Kidney (tissue), 14 donors: Measurements from ENCODE around the gene MAN1A1. TPM values are rescaled to one million over a fixed set of nuclear protein-coding genes. Genes with fewer than 3 reads are reported as not detected.

Experiments used
- DNase-seq, 5 donors: peaks; one replicate each; pipeline ENCODE4 v3.0.0-alpha.2; 2013 to 2020
- FAIRE-seq: peaks from 2 replicates; lab custom pipeline; 2012; peaks lifted over from hg19 to GRCh38; lab: Jason Lieb, UNC
- H3K27ac ChIP-seq, 2 donors: one replicate each; pipeline ENCODE4 v1.7.0; 2013; ENCODE audit warnings: low read depth in 2 of 2, low read length in 2 of 2, inconsistent platforms in 1 of 2
- H3K27me3 ChIP-seq: one replicate; pipeline ENCODE4 v1.7.1; 2013; ENCODE audit warnings: low read length, inconsistent platforms; ENCODE audit not compliant: control insufficient read depth, insufficient read depth
- H3K36me3 ChIP-seq, 3 donors: one replicate each; pipeline versions ENCODE4 v1.7.0 to v1.7.1; 2013; ENCODE audit warnings: low read length in 3 of 3, control low read depth in 1 of 3, inconsistent platforms in 1 of 3; ENCODE audit not compliant: insufficient read depth in 3 of 3, control insufficient read depth in 2 of 3
- H3K4me1 ChIP-seq, 3 donors: one replicate each; pipeline versions ENCODE4 v1.7.0 to v1.7.1; 2013; ENCODE audit warnings: low read length in 3 of 3, inconsistent platforms in 1 of 3, low read depth in 1 of 3; ENCODE audit not compliant: control insufficient read depth in 2 of 3, insufficient read depth in 2 of 3
- H3K4me3 ChIP-seq, 3 donors: one replicate each; pipeline versions ENCODE4 v1.7.0 to v1.8.1; 2013; ENCODE audit warnings: low read length in 3 of 3, control low read depth in 1 of 3, inconsistent platforms in 1 of 3
- H3K9ac ChIP-seq, 3 donors: one replicate each; pipeline versions ENCODE4 v1.7.0 to v1.7.1; 2013; ENCODE audit warnings: low read length in 3 of 3, control low read depth in 1 of 3, inconsistent platforms in 1 of 3
- H3K9me3 ChIP-seq, 3 donors: one replicate each; pipeline versions ENCODE4 v1.7.0 to v1.7.1; 2013; ENCODE audit warnings: low read length in 3 of 3, control low read depth in 1 of 3, inconsistent platforms in 1 of 3; ENCODE audit not compliant: control insufficient read depth in 2 of 3, insufficient read depth in 1 of 3
- intact Hi-C: fragments of 100-400 bp; cut with DNase I; formaldehyde crosslinking; loops from one replicate; pipeline ENCODE4 v1.11.1; 2022
- polyA plus RNA-seq: library from polyadenylated mRNA; stranded (reverse); fragments of 350-450 nt; fragmentation: Illumina TruSeq; extraction: RNeasy Lipid Tissue Mini Kit (QIAGEN cat#74804); gene quantifications from one replicate; pipeline ENCODE4 v1.2.3, GENCODE V29; 2014; ENCODE audit warnings: low read depth, low replicate concordance; ENCODE audit not compliant: insufficient read depth
- total RNA-seq: library from RNA; stranded (reverse); fragmentation: NEBNext Ultra II Directional; extraction: Animal tissue kit (Norgen Biotek cat#: 25700); gene quantifications from one replicate; pipeline ENCODE4 v1.2.1, GENCODE V29; 2021
- TF ChIP-seq, protein P1 (sequence below): IDR thresholded peaks from 3 replicates; pipeline ENCODE4 v1.5.1; 2012; ENCODE audit warnings: mild to moderate bottlenecking, moderate library complexity, borderline replicate concordance; ENCODE audit not compliant: insufficient read depth; ENCODE audit errors: extremely low read depth
- donor health status: control.
- donor health status: control.
- donor health status: control.
- donor health status: control.
- donor health status: control.
- donor health status: DM: yes; HTN: yes; CAD: no.
- donor health status: Normal renal cell carcinoma (clear cell type).

MAN1A1 gene
- total and polyA plus RNA-seq, 2 donors from 2014 or later = 30.4 to 68.5 TPM

DNA sequence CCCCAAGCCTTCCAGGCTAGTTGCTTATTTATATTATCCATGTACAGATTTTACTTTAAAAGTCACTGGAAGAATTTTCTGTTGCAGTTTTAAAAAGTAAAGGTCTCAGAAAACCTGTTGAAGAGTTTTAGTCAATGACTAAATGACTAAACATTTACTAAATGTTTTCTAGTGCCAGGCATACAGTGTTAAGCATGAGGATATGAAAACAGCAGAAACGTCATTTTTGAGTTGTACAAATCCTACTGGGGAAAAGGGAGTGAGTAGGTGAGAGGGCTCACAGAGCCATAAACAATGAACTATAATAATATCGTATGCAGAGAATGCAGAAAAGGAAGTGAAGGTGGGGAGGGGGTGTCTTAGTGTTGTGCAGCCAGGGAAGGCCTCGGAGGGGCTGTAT is 66.3 kb downstream of the MAN1A1 start:
- intact Hi-C loops = no loop called here
- Histone ChIP-seq H3K9me3 (no peaks in the 10 kb centered on the region), H3K36me3 (no peaks in the 10 kb centered on the region), H3K4me1 (peaks cover 0 to 14% (median 7%) of the 10 kb centered on the region in 3 donors), H3K9ac (peak overlapping the region in 1 of 3 donors; percentile 42), H3K4me3 (no peak overlapping the region), H3K27me3 (no peaks in the 10 kb centered on the region), H3K27ac (peak overlapping the region; percentile 59 to 80)
- FAIRE-seq = no peak
- TF ChIP-seq, protein P1, sequence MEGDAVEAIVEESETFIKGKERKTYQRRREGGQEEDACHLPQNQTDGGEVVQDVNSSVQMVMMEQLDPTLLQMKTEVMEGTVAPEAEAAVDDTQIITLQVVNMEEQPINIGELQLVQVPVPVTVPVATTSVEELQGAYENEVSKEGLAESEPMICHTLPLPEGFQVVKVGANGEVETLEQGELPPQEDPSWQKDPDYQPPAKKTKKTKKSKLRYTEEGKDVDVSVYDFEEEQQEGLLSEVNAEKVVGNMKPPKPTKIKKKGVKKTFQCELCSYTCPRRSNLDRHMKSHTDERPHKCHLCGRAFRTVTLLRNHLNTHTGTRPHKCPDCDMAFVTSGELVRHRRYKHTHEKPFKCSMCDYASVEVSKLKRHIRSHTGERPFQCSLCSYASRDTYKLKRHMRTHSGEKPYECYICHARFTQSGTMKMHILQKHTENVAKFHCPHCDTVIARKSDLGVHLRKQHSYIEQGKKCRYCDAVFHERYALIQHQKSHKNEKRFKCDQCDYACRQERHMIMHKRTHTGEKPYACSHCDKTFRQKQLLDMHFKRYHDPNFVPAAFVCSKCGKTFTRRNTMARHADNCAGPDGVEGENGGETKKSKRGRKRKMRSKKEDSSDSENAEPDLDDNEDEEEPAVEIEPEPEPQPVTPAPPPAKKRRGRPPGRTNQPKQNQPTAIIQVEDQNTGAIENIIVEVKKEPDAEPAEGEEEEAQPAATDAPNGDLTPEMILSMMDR = no peak
- DNase-seq = no peak

DNA sequence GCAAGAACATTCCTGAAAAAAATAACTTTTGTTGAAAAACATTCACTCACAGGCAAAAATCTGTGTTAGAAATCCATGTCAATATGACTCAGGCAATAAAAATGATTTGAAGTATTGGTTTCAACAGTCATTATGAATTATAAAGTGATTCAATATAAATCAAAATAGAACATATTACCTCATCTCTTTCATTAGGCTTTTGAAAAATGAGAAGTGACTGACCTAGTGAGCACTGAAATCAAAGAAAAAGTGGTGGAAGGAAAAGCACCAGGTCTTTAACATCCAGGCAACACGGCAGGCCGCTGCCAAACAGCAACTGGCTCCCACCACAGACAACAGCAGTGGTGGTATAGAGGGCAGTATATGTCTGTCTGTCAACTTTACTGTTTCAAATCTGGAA is 68.9 kb downstream of the MAN1A1 start:
- intact Hi-C loops = no loop called here
- TF ChIP-seq, protein P1 = no peak
- DNase-seq = no peak
- peaks cover 0 to 14% (median 7%) of the 10 kb centered on the region in 3 donors for H3K4me1 ChIP-seq
- no peak overlapping the region for H3K4me3 ChIP-seq
- H3K9ac ChIP-seq = no peak overlapping the region
- H3K36me3 ChIP-seq = no peaks in the 10 kb centered on the region
- H3K27ac ChIP-seq = no peak overlapping the region
- FAIRE-seq = no peak
- no peaks in the 10 kb centered on the region for H3K9me3 ChIP-seq
- H3K27me3 ChIP-seq = no peaks in the 10 kb centered on the region

GRCh38 chr6:119280080-119280479 is 69.5 kb downstream of the MAN1A1 start:
- no peak overlapping the region for H3K4me3 ChIP-seq
- H3K27ac ChIP-seq = no peak overlapping the region
- TF ChIP-seq, protein P1 = no peak
- H3K4me1 ChIP-seq = peaks cover 0 to 14% (median 7%) of the 10 kb centered on the region in 3 donors
- no peaks in the 10 kb centered on the region for H3K36me3 ChIP-seq
- H3K9me3 ChIP-seq = no peaks in the 10 kb centered on the region
- no peaks in the 10 kb centered on the region for H3K27me3 ChIP-seq
- DNase-seq (no peak), FAIRE-seq (no peak)
- no peak overlapping the region for H3K9ac ChIP-seq
- intact Hi-C loops = no loop called here

- no peak overlapping the region for H3K4me3 ChIP-seq
- H3K9me3 ChIP-seq = no peaks in the 10 kb centered on the region
- no peak overlapping the region for H3K27ac ChIP-seq
- no peaks in the 10 kb centered on the region for H3K36me3 ChIP-seq
- TF ChIP-seq, protein P1 = no peak
- DNase-seq (no peak), FAIRE-seq (no peak)
- intact Hi-C loops = no loop called here
- no peaks in the 10 kb centered on the region for H3K27me3 ChIP-seq
- peaks cover 0 to 9% (median 6%) of the 10 kb centered on the region in 3 donors for H3K4me1 ChIP-seq
- H3K9ac ChIP-seq = no peak overlapping the region
Observed at GRCh38 chr6:119278625-119279024, 70.9 kb downstream of the MAN1A1 start.
